Measurements from ENCODE around the gene TNS3.
"Not testable (repeated sequence)": the region's sequence is repeated elsewhere in the genome, so short reads cannot be mapped to it uniquely, and the experiment has no call there.

Gene TNS3

DNA sequence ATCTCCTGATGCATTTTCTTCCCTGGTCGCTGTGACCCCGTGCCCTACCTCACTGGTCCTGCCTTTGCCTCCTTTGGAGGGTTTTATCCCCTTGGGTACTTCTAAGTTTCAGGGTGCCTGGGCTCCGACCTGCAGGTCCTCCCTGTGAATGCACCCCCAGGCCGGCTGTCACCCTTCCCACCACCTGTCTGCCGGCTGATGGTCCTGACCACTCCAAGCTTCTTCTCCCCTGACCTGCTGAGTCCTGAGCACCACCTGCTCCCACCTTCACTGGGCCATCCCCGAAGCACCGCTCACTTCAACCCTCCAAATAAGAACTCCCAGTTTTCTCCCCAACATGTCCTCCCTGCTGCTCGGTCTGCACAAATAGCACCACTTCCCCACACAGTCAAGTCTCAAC is 33.4 kb downstream of the TNS3 start:
- DNase-seq (ENCODE audit: low read depth, low spot score), result no peak
- no peak overlapping the region for H3K4me3 ChIP-seq (ENCODE audit: low read length)

DNA sequence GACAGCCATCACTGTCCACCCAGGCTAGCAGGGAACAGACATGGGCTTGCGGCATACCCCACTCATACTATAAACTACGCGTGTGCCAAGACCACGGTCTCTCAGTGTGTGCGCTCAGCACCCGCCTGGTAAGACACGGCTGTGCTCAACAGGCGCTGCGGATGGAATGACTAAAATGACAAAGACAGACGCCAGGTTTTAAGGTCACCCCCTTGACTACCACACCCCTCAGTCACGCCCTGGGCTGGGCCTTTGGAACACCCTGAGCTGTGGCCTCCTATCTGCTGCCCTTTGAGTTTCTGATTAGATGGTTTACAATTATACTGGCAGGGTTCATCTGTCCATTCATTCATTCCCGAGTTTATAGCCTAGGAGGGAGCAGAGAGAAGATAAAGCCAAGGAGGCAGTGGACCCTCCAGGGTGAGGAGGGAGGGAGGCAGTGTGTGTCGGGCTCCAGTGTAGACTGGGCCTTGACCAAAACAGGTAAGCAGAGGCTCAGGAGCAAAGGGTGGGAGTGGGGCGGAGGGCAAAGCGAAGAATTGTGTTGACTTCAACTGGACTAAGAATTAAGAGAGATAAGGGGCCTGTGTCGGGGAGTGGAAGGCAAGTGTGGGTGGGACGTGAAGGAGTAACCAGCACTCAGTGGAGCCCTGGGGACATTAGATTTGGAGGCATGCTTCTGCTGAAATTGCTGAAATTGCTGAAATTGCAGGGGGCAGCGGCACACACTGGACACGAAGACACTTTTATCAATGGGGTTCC is 35.0 kb downstream of the TNS3 start:
- DNase-seq (ENCODE audit: low read depth, low spot score), result no peak

DNA sequence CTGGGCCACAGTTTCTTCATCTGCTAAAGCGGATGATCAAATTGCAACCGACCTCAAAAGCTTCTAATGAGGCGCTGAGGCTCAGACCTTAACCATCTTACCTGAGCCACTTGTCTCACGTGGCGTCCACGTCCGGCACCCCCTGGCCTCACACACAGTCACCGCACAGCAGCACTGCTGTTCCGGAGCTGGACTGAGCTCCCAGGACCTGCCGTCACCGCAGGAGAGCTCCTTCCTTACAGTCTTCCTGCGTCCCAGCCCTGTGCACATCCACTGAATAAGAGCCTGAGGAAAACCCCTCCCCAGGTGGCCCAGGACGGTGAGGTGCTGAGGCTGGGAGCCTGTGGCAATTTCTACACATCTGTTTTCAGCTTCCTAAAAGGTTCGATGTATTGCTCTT is 35.7 kb downstream of the TNS3 start:
- no peak overlapping the region for H3K4me3 ChIP-seq (ENCODE audit: low read length)
- no peak for DNase-seq (ENCODE audit: low read depth, low spot score)

More for the DNA sequence above, 35.0 kb downstream of the TNS3 start:
- no peak overlapping the region for H3K4me3 ChIP-seq (ENCODE audit: low read length)

DNA sequence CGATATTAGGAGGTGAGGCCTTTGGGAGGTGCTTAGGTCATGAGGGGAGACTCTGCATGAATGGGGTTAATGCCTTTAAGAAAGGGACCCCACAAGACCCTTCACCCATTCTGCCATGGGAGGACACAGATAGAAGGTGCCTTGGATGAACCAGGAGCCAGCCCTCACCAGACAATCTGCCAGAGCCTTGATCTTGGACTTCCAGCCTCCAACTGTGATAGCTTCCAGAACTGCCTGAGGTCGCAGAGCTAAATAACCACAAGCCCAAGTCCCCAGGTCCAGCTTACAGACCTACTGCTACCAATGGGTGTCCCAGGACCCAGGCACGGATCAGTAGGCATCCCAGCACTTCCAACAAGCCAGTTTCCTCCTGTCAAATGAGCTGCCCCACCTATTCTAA is 37.5 kb downstream of the TNS3 start:
- no peak overlapping the region for H3K4me3 ChIP-seq (ENCODE audit: low read length)
- DNase-seq (ENCODE audit: low read depth, low spot score), result no peak

DNA sequence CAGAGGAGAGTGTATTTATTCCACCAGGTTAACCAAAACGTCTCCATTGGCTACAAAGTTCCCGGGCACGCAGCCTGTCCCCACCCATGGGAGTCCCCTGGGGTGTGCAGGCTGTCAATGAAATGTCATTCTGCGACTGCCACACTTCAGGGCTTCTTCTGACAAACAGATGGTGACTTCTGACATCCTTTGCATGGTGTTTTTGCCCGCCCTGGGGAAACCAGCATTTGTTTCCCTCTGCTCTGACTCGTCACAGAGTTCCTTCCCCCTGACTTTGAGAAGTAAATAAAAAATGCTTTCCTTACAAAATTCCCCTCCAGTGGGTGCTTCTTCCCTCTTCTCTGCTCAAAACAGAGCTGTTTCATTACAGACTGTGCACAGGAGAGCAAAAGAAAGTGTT is 38.2 kb downstream of the TNS3 start:
- no peak overlapping the region for H3K4me3 ChIP-seq (ENCODE audit: low read length)
- no peak for DNase-seq (ENCODE audit: low read depth, low spot score)

DNA sequence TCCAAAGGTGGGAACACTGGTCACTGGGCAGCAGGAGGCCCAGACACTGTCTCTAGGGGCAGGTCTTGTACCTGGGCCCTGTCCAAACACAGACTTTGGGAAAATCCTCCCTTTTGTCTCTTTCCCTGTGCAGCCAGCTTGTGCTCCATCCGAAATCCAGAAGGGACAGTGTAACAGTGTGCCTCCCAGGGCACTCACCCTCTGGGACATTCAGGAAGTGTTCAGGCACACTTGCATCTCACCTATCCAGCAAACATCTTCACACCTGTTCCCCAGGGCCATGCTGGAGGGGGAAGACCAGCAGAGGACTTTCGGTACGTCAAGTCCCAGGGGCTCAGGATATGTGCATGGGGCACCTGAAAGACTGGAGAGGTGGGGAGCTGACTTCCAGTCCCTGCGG is 38.9 kb downstream of the TNS3 start:
- no peak for DNase-seq (ENCODE audit: low read depth, low spot score)
- no peak overlapping the region for H3K4me3 ChIP-seq (ENCODE audit: low read length)

DNA sequence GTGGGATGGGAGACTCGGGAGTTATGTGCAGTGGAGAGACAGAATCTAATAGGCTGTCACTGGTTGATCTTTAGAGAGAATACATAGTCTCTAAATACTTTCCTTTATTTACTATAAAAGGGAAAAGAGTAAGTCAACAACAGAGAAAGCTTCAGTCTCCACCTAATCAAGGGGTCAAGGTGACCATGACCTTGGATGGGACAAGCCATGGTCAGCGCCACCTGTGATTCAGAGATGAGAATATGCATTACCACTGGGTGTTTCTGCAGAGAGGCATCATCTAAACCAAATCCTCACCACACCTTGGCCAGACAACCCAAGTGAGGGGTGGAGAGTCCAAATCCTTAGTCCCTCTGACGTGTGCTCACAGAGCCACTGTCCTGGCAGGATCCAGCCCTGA is 39.9 kb downstream of the TNS3 start:
- no peak for DNase-seq (ENCODE audit: low read depth, low spot score)
- H3K4me3 ChIP-seq (ENCODE audit: low read length), result no peak overlapping the region

DNA sequence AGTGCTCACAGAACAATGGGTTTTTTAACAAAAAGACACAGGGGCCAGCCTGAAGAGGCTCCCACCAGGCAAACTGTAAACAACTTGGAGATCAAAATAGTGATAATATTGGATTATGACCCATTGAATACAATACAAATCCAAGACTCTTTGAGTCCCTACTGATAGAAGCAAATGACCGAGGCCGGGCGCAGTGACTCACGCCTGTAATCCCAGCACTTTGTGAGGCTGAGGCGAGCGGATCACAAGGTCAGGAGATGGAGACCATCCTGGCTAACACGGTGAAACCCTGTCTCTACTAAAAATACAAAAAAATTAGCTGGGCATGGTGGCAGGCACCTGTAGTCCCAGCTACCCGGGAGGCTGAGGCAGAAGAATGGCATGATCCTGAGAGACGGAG is 40.4 kb downstream of the TNS3 start:
- not testable (repeated sequence) for H3K4me3 ChIP-seq (ENCODE audit: low read length); DNase-seq (ENCODE audit: low read depth, low spot score)

DNA sequence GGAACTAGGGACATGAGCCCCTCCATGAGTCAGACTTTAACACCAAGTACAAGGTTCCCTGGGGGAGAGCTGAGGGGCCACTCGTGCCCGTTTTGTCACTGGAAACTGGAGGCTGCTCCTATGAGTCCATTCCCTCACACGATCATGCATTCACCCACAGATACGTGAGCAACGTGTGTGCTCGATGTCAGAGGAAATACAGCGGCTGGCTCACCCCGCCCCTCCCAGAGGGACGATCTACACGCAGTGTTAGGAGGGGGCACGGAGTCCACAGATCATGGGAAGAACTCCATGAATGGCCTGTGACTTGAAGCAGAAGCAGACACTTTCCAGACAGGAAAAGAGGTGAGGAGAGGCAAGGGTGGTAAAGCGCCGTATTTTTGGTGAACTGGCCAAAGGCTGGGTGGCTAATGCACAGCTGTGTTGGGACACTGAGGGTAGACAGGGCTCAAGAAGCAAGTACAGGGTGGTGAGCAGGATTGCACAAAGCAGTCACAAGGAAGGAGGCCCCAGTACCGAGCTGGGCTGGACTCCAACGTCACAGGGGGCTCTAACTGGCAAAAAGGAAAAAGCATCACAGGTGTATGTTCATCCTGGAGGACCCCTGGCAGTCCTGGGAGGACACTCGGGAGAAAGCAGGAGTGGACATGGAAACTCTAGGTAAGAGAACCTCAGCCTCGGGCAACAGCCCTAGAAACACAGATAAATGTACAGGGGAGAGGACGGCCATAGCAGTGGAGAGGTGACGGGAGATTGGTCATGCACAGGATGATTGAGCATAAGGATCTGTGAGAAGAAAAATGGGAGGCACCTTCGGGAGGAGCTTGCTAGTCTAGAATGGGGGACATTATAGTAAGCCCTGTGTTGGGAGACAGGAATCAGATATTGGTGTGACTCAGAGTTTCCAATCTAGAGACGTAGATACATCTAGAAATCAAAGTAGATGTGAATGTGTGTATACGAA is 41.2 kb downstream of the TNS3 start:
- no peak for DNase-seq (ENCODE audit: low read depth, low spot score)
- no peak overlapping the region for H3K4me3 ChIP-seq (ENCODE audit: low read length)

DNA sequence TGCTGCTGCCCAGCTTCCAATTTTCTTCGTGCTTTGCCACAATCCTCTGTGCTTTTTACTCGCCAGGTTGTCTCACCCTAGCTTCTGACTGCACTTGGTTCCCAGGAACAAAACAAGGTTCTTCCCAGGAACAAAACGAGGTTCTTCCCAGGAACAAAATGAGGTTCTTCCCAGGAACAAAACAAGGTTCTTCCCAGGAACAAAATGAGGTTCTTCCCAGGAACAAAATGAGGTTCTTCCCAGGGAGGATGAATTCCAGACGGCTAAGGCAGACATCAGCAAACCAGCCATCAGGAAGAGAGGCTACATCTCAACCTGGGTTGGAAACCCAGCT is 41.9 kb downstream of the TNS3 start:
- H3K4me3 ChIP-seq (ENCODE audit: low read length), result no peak overlapping the region
- no peak for DNase-seq (ENCODE audit: low read depth, low spot score)

DNA sequence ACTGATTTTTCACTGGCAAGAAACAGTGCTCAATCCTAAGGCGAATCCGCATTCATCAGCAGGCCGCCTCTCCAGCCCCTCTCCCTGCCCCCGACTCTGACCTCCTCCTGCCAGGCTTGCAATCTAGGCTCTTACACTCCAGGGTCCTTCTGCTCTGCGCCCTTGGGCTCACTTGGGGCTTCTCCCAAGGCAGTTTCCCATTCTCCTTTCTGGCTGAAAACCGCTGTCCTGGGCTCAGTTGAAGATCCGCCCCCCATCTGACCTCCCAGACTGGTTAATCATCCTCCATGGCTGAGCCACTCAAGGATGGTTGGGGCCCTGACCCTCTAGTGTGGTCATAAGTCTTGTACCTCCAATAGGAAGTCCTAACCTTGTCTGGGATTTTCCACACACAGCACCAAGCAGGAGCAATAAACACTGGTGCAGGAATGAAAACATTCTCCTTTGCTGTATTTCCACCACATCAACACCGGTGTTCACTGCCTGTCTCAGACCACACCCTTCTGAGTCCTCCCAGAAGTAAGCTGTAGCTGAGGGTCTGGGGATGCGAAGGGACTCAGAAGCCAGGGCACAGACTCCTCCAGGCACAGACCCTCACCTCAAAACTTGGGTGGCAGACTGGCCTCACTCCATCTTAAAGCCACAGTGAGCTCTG is 42.4 kb downstream of the TNS3 start:
- DNase-seq (ENCODE audit: low read depth, low spot score), result no peak
- H3K4me3 ChIP-seq (ENCODE audit: low read length), result no peak overlapping the region

DNA sequence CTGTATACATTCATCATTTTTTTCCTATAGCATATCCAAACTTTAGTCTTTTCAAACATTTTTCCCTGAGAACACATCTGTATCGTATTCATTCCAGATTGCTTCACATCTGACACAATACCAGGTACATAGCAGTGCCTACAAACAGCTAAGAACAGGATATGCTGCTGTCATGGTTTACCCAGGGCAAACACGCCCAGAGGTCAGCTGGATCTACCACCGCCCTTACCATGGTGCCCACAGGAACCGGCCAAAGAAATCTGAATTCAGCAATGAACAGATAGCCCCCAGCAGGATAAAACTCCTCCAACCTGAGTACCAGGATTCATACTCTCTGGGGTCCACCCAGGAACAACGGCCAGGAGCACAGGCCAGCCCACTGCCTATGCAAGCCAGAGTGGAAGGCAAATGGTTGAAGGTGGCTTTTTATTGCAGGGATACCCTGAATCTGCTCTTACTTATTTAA is 43.0 kb downstream of the TNS3 start:
- no peak overlapping the region for H3K4me3 ChIP-seq (ENCODE audit: low read length)
- DNase-seq (ENCODE audit: low read depth, low spot score), result no peak

DNA sequence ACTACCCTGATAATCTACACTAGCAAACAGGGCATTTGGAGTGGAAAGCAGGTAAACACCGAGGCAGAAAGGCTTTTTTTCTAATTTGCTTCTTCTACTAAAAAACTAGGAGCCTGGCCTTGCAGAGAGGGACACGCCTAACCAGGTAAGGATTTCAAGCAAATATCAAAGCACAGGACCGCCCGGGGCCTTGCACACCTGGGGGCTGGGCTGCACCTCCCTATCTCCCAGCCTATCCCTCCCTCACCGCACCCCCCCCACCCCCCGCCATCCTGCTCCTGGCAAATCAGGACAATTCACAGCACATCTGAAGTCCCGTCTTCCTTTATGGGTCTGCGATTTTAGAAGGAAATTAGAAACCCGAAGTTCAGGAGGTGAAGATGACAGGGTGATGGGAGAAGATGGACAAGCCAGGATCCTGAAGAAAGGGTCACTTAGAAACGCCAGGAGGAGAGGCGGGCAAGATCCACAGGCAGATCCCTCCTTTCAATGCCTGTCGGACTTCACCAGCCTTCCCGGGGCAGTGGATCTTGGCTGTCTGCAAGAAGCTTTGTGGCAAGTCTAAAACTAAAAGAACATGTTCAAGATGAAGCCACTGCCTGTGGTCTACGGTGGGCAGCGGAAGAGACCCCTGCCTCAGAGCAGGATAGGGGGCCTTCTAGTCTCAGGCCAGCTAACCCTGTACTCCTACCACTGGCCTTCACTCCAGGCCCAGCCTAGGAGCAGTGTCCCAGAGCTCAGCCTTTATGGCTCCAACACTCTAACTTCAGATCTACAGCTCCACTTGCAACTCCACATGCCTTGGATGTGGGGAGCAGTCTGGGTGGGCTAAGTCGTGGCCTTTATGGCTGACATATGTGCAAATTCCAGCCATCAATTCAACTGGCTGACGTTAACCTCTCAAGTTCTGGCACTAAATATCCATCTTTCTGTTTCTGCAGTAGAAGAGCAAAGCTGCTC is 43.9 kb downstream of the TNS3 start:
- no peak overlapping the region for H3K4me3 ChIP-seq (ENCODE audit: low read length)
- DNase-seq (ENCODE audit: low read depth, low spot score), result no peak

DNA sequence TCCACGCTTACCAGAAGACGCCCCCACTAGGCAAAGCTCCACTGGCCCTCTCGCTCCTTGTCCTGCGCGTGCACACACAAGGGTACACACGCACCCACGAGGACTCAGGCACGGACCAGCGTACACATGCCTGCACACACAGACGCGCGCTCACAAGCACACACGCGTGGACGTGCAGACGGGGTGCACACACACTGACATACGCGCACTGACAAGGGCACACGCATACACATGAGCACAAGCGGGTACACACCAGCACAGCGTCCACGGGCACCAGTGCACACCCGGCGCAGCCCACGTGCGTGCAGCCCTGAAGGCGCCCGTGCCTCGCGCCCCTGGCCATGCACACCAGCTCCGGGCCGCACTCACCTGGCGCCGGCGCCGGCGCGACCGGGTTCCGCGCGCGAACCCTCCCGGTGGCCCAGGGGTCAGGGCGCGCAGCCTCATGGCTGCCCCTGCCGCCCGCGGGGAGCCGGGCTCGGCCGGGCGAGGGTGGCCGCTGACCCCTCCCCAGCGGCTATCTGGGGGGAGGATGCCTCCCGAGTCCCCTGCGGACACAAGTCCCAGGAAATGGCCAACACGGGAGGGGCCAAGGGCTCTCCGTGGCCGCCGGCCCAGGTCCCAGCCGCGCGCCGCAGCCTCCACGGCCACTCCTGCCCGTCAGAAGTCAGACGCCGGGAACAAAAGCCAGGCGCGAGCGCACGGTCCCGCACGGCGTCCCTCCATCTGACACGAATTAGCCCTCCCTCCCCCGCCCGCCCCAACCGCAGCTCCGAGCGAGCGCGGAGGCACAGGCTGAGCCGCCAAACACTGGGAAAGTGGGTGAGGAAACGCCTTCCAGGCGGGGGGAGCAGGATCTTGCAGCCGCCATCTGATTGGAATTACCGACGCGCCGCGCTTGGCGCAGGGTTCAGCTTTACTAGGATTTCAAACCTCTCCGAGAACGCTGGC is 45.0 kb downstream of the TNS3 start:
- no peak overlapping the region for H3K4me3 ChIP-seq (ENCODE audit: low read length)
- DNase-seq (ENCODE audit: low read depth, low spot score), result no peak

DNA sequence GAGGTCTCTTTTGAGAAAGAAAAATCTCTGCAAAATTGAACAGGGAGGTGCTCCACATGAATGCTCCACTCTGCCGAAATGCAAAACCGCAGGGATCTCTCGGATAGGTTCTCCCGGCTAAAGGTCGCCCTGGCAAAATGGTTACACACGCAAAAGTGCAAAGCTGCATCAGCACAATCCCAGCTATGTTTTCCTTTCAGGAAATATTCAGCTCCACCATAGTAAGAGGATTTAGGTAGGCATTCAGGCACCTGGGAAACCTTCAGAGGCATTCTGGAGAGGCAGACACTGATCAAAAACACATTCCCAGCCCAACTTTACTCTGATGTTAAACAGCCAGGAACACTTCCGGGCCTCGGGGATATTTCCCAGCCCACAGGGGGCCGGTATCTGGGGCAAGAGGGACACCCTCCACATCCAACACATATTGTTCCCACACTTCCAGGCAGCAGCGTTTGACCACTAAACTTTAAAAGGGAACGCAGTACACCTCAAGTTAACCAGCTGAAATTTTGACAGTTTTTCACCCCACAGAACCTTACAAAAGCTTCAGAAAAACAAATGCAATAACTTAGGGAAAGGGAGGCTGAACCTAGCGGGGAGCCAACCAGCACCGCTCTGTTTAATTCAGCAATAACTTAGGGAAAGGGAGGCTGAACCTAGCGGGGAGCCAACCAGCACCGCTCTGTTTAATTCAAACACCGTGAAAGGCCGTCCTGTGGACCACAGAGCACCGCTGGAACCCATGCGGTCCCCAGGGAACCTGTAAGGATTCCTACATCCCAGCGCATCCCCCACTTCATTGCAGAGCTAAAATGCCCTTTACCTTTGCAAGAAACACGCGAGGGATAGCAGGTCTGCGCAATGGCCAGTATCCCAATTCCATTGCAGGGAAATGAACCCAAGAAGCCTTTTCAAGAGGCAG is 45.9 kb downstream of the TNS3 start:
- no peak overlapping the region for H3K4me3 ChIP-seq (ENCODE audit: low read length)

DNA sequence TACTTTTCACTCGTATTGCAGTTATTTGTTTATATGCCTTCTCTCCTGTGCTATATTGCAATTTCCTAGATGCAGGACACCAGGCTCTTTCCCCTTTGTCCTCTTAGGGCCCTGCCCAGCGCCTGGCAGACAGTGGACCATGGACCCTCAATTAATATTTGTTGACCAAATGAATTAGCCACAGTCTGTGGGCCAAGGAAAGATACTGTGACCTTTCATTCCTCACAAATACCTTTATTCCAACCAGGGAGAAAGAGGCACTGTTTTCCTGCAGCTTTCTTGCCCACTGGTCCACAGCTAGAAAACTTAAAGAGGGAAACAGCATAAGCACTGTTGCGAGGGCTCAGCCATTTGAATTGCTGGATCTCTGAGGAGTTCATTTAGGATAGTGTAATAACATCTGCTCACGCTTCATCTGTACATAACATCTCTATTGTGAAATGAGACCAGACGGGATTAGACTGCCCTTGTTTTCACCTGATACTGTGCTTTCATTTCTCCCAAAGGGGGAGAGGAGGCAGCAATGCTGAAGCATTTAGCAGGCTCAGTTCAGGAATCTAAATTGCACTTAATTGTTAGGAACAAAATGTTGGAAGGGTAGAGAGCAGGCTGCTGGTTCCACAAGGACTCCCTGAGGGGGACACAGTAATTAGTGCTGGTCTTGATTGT is 46.7 kb downstream of the TNS3 start:
- DNase-seq (ENCODE audit: low read depth, low spot score), result no peak
- no peak overlapping the region for H3K4me3 ChIP-seq (ENCODE audit: low read length)

More for the DNA sequence above, 45.9 kb downstream of the TNS3 start:
- DNase-seq (ENCODE audit: low read depth, low spot score), result no peak
